Left ventricle myocardium superior (tissue), 1 donor: ENCODE results near the gene ZNF507. TPM values are rescaled to one million over a fixed set of nuclear protein-coding genes. Genes with fewer than 3 reads are reported as not detected.

ENCODE experiments used
- total RNA-seq: library from RNA; stranded (reverse); fragmentation: NEBNext Ultra II Directional; extraction: Animal tissue kit (Norgen Biotek cat#: 25700); gene quantifications from one replicate; pipeline ENCODE4 v1.2.1, GENCODE V29; 2021
- donor health status: DM: no; HTN: yes; CAD: no; lungs with severe emphysema.

Gene ZNF507
- total RNA-seq, 1 donor from 2014 or later: 16.1 TPM

Other genes with a start within 250 kb of the ZNF507 start
- 5.2 TPM for gene DPY19L3, start 60.2 kb downstream of the ZNF507 start, total RNA-seq
- 135 TPM for gene PDCD5, start 235.6 kb downstream of the ZNF507 start, total RNA-seq